ENCODE data around the gene RNASE4.

GRCh38 chr14:20687362-20688166 lies 3.2 kb downstream of the RNASE4 start:
- TF ChIP-seq CTCF (IDR thresholded peaks at IDR 0.05) (no peak), POLR2AphosphoS5 (IDR thresholded peaks at IDR 0.05) (no peak), EP300 (IDR thresholded peaks at IDR 0.05) (no peak), POLR2A (IDR thresholded peaks at IDR 0.05; ENCODE audit: low read depth) (no peak)

Measured in esophagus muscularis mucosa (tissue), 4 donors.